SK-N-SH (cell line): ENCODE results near the gene H6PD.

Source experiments
- CTCF ChIP-seq: fragments of 200-600 bp; sonication (generic); IDR thresholded peaks from 2 replicates; pipeline ENCODE4 v1.6.1; 2017; ENCODE audit warnings: antibody characterized with exemption, mild to moderate bottlenecking, moderate library complexity
- EZH2phosphoT487 ChIP-seq: fragments of 200-600 bp; sonication (generic); IDR thresholded peaks from 2 replicates; pipeline ENCODE4 v1.6.1; 2017; ENCODE audit warnings: low read depth, mixed run types, mild to moderate bottlenecking, antibody characterized with exemption, moderate library complexity, borderline replicate concordance
- GABPA ChIP-seq: IDR thresholded peaks from 2 replicates; pipeline ENCODE4 v1.4.0; 2012; ENCODE audit warnings: low read depth, mild to moderate bottlenecking
- IRF3 ChIP-seq: fragments of 150-350 bp; IDR thresholded peaks from 2 replicates; pipeline ENCODE4 v1.6.1; 2016; ENCODE audit warnings: mild to moderate bottlenecking, low read depth, low read length
- REST ChIP-seq: IDR thresholded peaks from 2 replicates; pipeline ENCODE4 v1.6.1; 2012; ENCODE audit warnings: mild to moderate bottlenecking, low read depth, low read length, moderate library complexity
- SIN3A ChIP-seq: IDR thresholded peaks from 2 replicates; pipeline ENCODE4 v1.6.1; 2012; ENCODE audit warnings: low read depth, mild to moderate bottlenecking, low read length, moderate library complexity, borderline replicate concordance
- SMC3 ChIP-seq: IDR thresholded peaks from 2 replicates; pipeline ENCODE4 v1.6.1; 2012; ENCODE audit warnings: low read depth, low read length, improper control_type of control experiment
- TEAD4 ChIP-seq: IDR thresholded peaks from 2 replicates; pipeline ENCODE4 v1.4.0; 2012; ENCODE audit warnings: mild to moderate bottlenecking, borderline replicate concordance; ENCODE audit not compliant: insufficient read depth

- TF ChIP-seq GABPA = no peak
- TF ChIP-seq CTCF = no peak
- TF ChIP-seq IRF3 = no peak
- no peak for TF ChIP-seq TEAD4
- no peak for TF ChIP-seq SIN3A
- no peak for TF ChIP-seq SMC3
- TF ChIP-seq EZH2phosphoT487 = no peak
- TF ChIP-seq REST = no peak
Measured at GRCh38 chr1:9192578-9193232, 41.9 kb upstream of the H6PD start.
